Measurements from ENCODE around the gene KDM7A. TPM values are rescaled to one million over a fixed set of nuclear protein-coding genes. Genes with fewer than 3 reads are reported as not detected.

KDM7A gene
- total and polyA plus RNA-seq, 2 of the 8 experiments (the other 6 are each of a cell fraction or from before 2014, with no cell fraction given), result 2.2 to 12.5 TPM

GRCh38 chr7:140200061-140200989, 23.5 kb upstream of the KDM7A start (continued):
- TF ChIP-seq NANOG (IDR thresholded peaks at IDR 0.05; ENCODE audit: insufficient read depth, low read depth, low read length, poor library complexity, severe bottlenecking) (no peak), MAFK (IDR thresholded peaks at IDR 0.05; ENCODE audit: low read depth, low read length) (no peak), SIN3A (conservative IDR thresholded peaks at IDR 0.05 in 1 of 2, IDR thresholded peaks at IDR 0.05 in 1 of 2; ENCODE audit: low read depth in 1 of 2, low read length in 2 of 2) (no peak), KDM1A (IDR thresholded peaks at IDR 0.05; ENCODE audit: borderline replicate concordance, low read length) (no peak), POU5F1 (IDR thresholded peaks at IDR 0.05; ENCODE audit: low read depth, low read length) (no peak), RAD21 (IDR thresholded peaks at IDR 0.05 in 1 of 2, conservative IDR thresholded peaks at IDR 0.05 in 1 of 2; ENCODE audit: low read depth in 2 of 2, low read length in 2 of 2) (no peak)
